NCI-H128 (cell line): Measurements from ENCODE around the gene MRS2.
"Not testable (repeated sequence)": the region's sequence is repeated elsewhere in the genome, so short reads cannot be mapped to it uniquely, and the experiment has no call there.

Source experiments
- DNase-seq: peaks from one replicate; lab custom pipeline; 2025; ENCODE audit not compliant: unreplicated experiment; lab: John Stamatoyannopoulos, UW

MRS2 gene

GRCh38 chr6:24387818-24388217 lies 14.9 kb upstream of the MRS2 start:
- DNase-seq: no peak

GRCh38 chr6:24391208-24391607 lies 11.5 kb upstream of the MRS2 start:
- DNase-seq: no peak

DNA sequence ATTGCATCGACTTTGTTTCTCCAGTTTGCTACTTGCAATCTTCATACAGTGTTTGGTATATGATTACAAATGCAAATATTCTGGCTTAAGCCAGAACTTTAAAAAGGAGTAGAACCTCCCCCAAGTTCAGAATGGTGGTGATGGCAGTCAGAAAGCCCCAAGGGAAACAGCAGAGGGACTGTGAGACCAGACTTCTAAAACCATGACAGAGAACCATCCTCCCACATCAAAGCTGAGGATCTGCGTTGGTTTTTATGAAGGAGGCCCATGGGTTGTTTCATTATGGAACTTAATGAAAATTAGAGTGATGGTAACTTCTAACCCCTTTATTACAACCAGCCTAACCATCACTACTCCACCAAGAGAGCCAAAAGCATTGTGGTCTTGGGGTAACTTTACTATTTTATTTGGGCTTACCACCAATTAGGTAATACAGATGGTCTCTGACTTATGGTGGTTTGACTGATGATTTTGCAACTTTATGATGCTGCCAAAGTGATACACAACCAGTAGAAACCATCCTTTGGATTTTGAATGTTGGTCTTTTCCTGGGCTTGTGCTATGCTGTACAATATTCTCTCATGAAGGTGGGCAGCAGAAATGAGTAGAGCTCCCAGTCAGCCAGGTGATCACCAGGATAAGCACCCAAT lies 10.9 kb upstream of the MRS2 start:
- no peak for DNase-seq

DNA sequence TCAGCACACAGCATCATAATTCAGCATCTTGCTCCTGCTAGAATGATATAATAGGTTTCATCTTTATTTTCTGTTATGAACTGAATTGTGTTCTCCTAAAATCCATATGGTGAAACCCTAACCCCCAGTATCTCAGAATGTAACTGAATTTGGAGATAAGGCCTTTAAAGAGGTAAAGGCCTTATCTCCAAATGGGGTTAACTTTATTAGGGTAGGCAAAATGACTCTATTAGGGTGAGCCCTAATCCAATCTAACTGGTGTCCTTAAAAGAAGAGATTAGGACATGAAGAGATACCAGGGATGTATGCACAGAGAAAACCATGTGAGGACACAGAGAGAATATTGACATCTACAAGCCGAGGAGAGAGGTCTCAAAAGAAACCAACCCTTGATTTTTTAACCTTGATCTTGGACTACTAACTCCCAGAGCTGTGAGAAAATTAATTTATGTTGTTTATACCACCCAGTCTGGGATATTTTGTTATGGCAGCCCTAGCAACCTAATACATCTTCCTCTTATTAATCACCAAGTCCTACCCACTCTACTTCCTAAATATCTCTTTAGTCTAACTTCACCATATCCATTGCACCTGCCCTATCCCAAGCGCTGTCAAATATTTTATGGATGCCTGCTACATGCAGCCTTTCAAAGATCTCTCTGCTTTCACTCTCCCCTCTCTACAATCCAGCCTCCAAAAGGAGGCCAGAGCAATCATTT lies 8.5 kb upstream of the MRS2 start:
- DNase-seq: no peak

DNA sequence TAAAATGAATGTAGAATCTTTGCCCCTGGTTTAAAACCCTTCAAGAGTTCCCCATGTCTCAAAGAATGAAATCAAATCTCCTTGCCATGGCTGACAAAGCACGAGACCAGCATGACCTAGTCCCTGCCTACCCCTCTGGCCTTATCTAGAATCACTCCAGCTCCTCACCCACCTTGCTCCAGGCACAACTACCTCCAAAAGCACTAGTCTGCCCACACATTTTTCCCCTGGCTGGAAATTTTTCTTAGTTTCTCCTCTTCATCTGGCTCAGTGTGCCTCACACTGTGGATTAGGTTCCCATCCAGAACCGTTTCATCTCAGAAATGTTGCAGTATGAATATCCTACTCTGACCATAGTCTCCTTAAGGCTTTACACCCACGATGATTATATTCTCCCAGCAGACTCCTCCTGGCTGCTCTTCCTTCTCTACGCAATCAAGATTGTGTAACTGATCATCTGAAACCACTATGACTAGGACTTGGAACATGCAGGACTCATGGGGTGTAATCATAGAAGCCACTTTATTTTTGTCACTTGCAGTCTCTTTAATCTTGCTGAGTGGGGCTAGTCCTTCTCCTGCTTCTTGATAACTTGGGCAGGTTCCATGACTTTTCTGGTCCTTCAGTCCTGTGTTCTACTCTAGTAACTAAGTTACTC lies 7.8 kb upstream of the MRS2 start:
- DNase-seq: no peak

GRCh38 chr6:24396824-24397223 lies 5.9 kb upstream of the MRS2 start:
- no peak for DNase-seq

- DNase-seq: no peak
These were observed 5.1 kb upstream of the MRS2 start for GRCh38 chr6:24397631-24398030.

GRCh38 chr6:24400045-24401039 lies 2.4 kb upstream of the MRS2 start:
- DNase-seq: not testable (repeated sequence)

DNA sequence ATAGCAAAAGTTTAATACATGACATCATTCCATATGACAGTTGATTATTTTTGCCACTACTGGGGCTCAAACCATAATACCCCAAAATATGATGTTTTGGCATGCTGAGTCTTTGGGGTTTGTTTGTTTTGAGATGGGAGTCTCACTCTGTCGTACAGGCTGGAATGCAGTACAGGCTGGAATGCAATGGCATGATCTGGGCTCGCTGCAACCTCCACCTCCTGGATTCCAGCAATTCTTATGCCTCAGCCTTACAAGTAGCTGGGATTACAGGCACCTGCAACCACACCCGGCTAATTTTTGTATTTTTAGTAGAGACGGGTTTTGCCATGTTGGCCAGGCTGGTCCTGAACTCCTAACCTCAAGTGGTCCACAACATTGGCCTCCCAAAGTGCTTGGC lies 1.3 kb upstream of the MRS2 start:
- no peak for DNase-seq

- DNase-seq: no peak
These were observed 727 bp downstream of the MRS2 start for GRCh38 chr6:24403501-24403824.

- DNase-seq: no peak
These were observed 2.5 kb downstream of the MRS2 start for GRCh38 chr6:24405262-24405661.

DNA sequence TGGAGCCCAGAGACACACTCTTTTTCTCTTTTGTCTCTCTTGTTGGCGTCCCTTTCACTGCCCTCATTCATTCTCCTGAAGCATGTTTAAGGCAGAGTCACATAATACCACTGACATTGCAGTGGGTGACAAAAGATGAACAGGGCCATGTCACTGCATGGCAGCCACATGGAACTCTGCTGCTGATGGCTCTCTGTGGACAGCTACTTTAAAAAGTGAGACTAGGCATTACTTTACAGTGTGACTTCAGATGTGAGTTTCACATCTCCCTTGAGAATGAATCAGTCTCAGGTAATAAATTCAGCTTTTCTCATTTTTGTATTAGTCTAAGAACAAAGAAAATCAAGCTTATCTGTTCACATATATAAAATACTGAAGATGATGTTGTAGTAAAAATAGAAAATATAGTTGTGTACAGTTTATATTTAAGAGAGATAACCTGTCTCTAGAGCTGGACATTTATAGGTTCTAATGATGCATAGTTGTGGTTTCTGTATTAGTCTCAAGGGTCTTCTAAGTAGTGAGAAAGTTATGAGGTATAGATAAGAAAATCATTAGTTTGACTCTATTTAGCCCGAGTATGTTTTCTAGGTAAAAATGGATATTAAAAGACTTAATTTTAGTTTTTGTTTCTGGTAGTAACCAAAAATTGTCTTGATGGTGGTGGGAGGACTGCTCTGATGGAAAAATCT lies 6.1 kb downstream of the MRS2 start:
- DNase-seq: no peak

GRCh38 chr6:24410622-24411021 lies 7.9 kb downstream of the MRS2 start:
- DNase-seq: no peak

GRCh38 chr6:24412294-24412693 lies 9.6 kb downstream of the MRS2 start:
- DNase-seq: no peak

GRCh38 chr6:24414531-24414930 lies 11.8 kb downstream of the MRS2 start:
- DNase-seq: not testable (repeated sequence)

DNA sequence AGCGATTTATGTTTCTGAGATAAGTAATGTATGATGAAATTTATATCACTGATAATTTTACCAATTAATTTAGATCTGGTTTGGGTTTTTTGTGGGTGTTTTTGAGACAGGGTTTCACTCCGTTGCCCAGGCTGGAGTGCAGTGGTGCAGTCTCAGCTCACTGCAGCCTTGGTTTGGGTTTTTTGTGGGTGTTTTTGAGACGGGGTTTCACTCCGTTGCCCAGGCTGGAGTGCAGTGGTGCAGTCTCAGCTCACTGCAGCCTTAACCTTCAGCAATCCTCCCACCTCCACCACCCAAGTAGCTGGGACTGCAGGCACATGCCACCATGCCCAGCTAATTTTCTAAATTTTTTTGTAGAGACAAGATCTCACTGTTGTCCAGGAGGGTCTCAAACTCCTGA lies 13.0 kb downstream of the MRS2 start:
- no peak for DNase-seq

DNA sequence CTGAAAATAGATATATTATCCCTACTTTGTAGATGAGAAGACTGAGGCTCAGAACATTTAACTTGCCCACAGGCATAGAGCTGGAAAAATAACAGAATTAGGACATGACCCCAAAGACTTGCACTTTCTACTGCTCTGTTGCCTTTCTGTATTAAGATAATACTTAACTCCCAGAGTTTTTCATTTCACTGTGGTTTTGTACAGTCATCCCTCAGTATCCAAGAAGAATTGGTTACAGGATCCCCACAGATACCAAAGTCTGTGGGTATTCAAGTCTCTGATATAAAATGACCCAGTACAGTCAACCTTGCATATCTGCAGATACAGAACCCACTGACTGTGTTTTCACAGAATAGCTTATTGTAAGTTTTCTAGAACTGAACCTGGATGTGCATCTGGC lies 16.8 kb downstream of the MRS2 start:
- DNase-seq: no peak

DNA sequence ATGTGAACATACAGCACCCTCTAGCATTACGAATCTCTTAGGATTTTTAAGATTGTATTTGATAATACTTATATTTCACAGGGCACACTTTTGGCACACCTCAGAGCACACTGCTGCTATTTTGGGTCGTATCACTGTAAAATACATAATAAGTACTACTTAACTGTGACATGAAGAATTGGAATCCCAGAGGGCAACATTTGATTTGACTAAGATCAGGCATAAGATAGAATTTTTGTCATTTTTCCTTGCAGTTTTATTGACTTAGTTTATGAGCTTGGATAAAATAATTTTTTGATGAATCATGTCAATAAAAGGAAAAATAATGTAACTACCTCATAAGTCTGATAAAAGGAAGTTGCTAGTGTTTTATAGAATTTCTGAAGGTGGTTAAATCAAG lies 22.4 kb downstream of the MRS2 start:
- no peak for DNase-seq

DNA sequence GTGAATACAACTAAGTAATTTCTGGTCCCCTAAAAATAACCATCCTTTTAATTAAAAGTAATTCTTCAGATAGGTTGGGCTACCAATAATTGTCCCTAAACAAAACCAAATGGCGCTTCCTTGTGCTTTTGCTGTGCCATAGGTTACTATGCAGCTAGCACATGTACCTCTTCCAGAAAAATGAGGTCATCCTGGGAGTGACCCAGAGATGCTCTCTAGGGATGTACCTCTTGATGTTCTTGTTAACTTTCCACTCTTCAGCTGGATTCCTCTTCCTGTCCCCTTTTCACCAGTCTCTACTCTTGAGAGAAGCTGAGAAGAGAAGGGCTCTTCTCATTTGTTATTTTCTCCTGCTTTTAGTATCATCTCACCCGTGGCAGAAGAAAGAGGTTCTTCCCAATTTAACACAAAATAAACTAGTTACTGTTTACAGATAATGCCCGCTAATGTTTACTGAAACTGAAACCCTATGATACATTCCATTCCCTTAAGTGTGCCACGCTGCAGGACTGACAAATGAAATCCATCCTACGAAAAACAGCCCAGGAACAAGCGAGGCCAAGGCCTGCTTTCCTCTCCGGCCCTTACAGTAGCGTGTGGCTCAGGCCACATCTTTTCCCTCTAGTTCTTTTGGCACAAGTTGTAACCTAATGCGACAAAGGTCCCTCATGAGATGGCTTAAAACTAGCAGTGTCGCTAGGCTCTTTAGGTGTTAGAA lies 24.2 kb downstream of the MRS2 start:
- no peak for DNase-seq

- DNase-seq: no peak
These were observed 25.9 kb downstream of the MRS2 start for GRCh38 chr6:24428615-24429014.
